Measurements from ENCODE around the gene RBAK.

DNA sequence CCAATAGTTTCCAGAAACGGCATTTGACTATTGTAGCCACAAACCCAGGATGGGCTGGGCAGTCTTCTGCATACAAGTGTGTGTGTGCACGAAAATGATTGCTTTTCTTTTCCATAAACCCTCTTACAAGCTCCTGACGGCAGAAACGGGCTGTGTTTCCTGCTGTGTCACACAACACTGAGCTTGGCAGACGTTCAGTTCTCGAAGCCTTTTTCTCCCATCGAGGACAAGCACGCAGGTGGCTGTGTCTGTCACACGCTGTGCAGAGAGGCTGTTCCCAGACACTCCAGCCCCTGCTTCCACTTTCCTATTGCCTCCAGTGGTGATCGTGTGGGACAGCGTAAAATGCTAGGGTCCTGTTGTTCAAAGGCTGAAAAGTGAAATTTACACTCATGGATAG, 32.1 kb downstream of the RBAK start:
- TF ChIP-seq POLR2AphosphoS5 (IDR thresholded peaks at IDR 0.05; ENCODE audit: low read depth) = no peak
- TF ChIP-seq, protein P1, sequence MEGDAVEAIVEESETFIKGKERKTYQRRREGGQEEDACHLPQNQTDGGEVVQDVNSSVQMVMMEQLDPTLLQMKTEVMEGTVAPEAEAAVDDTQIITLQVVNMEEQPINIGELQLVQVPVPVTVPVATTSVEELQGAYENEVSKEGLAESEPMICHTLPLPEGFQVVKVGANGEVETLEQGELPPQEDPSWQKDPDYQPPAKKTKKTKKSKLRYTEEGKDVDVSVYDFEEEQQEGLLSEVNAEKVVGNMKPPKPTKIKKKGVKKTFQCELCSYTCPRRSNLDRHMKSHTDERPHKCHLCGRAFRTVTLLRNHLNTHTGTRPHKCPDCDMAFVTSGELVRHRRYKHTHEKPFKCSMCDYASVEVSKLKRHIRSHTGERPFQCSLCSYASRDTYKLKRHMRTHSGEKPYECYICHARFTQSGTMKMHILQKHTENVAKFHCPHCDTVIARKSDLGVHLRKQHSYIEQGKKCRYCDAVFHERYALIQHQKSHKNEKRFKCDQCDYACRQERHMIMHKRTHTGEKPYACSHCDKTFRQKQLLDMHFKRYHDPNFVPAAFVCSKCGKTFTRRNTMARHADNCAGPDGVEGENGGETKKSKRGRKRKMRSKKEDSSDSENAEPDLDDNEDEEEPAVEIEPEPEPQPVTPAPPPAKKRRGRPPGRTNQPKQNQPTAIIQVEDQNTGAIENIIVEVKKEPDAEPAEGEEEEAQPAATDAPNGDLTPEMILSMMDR (IDR thresholded peaks at IDR 0.05; ENCODE audit: insufficient read depth, low read length) = no peak
- TF ChIP-seq, protein P2, sequence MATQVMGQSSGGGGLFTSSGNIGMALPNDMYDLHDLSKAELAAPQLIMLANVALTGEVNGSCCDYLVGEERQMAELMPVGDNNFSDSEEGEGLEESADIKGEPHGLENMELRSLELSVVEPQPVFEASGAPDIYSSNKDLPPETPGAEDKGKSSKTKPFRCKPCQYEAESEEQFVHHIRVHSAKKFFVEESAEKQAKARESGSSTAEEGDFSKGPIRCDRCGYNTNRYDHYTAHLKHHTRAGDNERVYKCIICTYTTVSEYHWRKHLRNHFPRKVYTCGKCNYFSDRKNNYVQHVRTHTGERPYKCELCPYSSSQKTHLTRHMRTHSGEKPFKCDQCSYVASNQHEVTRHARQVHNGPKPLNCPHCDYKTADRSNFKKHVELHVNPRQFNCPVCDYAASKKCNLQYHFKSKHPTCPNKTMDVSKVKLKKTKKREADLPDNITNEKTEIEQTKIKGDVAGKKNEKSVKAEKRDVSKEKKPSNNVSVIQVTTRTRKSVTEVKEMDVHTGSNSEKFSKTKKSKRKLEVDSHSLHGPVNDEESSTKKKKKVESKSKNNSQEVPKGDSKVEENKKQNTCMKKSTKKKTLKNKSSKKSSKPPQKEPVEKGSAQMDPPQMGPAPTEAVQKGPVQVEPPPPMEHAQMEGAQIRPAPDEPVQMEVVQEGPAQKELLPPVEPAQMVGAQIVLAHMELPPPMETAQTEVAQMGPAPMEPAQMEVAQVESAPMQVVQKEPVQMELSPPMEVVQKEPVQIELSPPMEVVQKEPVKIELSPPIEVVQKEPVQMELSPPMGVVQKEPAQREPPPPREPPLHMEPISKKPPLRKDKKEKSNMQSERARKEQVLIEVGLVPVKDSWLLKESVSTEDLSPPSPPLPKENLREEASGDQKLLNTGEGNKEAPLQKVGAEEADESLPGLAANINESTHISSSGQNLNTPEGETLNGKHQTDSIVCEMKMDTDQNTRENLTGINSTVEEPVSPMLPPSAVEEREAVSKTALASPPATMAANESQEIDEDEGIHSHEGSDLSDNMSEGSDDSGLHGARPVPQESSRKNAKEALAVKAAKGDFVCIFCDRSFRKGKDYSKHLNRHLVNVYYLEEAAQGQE (IDR thresholded peaks at IDR 0.05; ENCODE audit: insufficient replicate concordance, low read depth) = no peak
- no peak for TF ChIP-seq GABPA (IDR thresholded peaks at IDR 0.05; ENCODE audit: low read depth)
